ENCODE results near the gene SLC13A3.
A peak's percentile ranks its signal among the peaks of the same experiment; 100 is the strongest.

SLC13A3 gene

GRCh38 chr20:46512943-46513844 lies 138.1 kb downstream of the SLC13A3 start, which contains the start of gene ZNF334:
Gene ZNF334, minus strand, starts transcription at chr20:46513559. Its CDS starts 1,457 bp downstream, at chr20:46512102.
- peak; percentile 14 for DNase-seq

- DNase-seq = no peak
Measured at GRCh38 chr20:46509523-46509922, 141.7 kb downstream of the SLC13A3 start.

Measured in suppressor macrophage treated with lipopolysaccharide for 4 hours (primary cell).